Measurements from ENCODE around the gene SGTA. TPM values are rescaled to one million over a fixed set of nuclear protein-coding genes. Genes with fewer than 3 reads are reported as not detected.

Gene SGTA
- polyA plus RNA-seq, 3 donors: 21.6 to 35.4 (median 22.0) TPM

GRCh38 chr19:2827022-2827421 is 43.9 kb upstream of the SGTA start:
- H3K4me2 ChIP-seq (replicated peaks; ENCODE audit: extremely low read depth, low read length, poor library complexity, severe bottlenecking): no peak overlapping the region
- H3K9me3 ChIP-seq (replicated peaks in 1 of 2; ENCODE audit: control insufficient read depth in 1 of 2, insufficient read depth in 1 of 2, low read length in 2 of 2): peaks cover 43 to 59% of the 10 kb centered on the region in 2 donors
- intact Hi-C loops (cut with micrococcal nuclease): loop anchor here in 1 of 2 donors (10.0 kb wide), 1 partner anchor 358 kb away; the partner anchor contains the start of gene NCLN
- H3K4me3 Mint-ChIP-seq: no peak overlapping the region
- DNase-seq: no peak
- no peak for TF ChIP-seq CTCF (IDR thresholded peaks at IDR 0.05)
- H3K36me3 Mint-ChIP-seq: peaks cover 8 to 30% of the 10 kb centered on the region in 2 donors
- H3K9ac ChIP-seq (ENCODE audit: insufficient read depth, low read length, poor library complexity, severe bottlenecking): no peak overlapping the region
- H2AFZ ChIP-seq (ENCODE audit: insufficient read depth, low read depth, low read length, poor library complexity, severe bottlenecking): no peak overlapping the region
- H3K79me2 ChIP-seq (ENCODE audit: insufficient read depth, low read length): no peaks in the 10 kb centered on the region
- H3K27me3 Mint-ChIP-seq (ENCODE audit: low read depth in 3 of 3): peaks cover 1 to 3% (median 2%) of the 10 kb centered on the region in 3 donors
- H3K27ac ChIP-seq (ENCODE audit: low read depth in 1 of 2, low read length in 2 of 2): no peak overlapping the region
- no CpG with 5 or more reads among the region's 2 CpGs for WGBS (ENCODE audit: insufficient coverage)
- H3K4me1 ChIP-seq (ENCODE audit: control insufficient read depth in 1 of 2, insufficient read depth in 2 of 2, low read length in 2 of 2): no peaks in the 10 kb centered on the region
- no peak overlapping the region for H3K27ac Mint-ChIP-seq
- no peaks in the 10 kb centered on the region for H3K4me1 Mint-ChIP-seq
- no peaks in the 10 kb centered on the region for H3K27me3 ChIP-seq (ENCODE audit: control insufficient read depth in 2 of 2, insufficient read depth in 2 of 2, low read length in 2 of 2)
- peaks cover 0 to 12% of the 10 kb centered on the region in 2 donors for H3K36me3 ChIP-seq (replicated peaks in 1 of 2; ENCODE audit: control insufficient read depth in 1 of 2, insufficient read depth in 2 of 2, low read length in 2 of 2)
- peaks cover 26 to 74% (median 65%) of the 10 kb centered on the region in 7 donors for H3K9me3 Mint-ChIP-seq
- H4K20me1 ChIP-seq (ENCODE audit: insufficient read depth, low read length): no peaks in the 10 kb centered on the region
- no peak overlapping the region for H3K4me3 ChIP-seq (replicated peaks in 1 of 3; ENCODE audit: low read depth in 2 of 3, low read length in 3 of 3)

DNA sequence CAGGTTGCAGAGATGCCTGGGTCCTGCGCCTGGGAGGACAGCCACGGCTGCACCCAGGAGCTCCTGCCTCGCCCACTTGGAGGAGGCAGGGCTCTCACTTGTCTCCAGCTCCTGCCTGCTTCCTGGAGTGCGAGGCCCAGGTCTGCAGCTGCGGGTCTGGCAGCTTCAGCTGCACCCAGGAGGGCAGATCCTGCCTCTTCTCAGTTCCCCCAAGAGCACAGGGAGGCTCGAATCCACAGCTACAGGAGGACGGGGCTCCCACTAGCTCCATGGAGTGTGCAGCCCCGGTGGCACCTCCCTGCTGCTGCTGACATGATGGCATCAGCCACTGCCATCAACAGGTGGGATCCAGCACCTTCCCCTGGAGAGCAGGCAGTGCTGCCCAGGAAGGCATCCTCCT is 41.1 kb upstream of the SGTA start:
- WGBS (ENCODE audit: insufficient coverage): 90% methylated on average over 7 of the region's 8 CpGs
- peaks cover 22 to 30% of the 10 kb centered on the region in 2 donors for H3K9me3 ChIP-seq (replicated peaks in 1 of 2; ENCODE audit: control insufficient read depth in 1 of 2, insufficient read depth in 1 of 2, low read length in 2 of 2)
- H3K4me3 ChIP-seq (replicated peaks in 1 of 3; ENCODE audit: low read depth in 2 of 3, low read length in 3 of 3): no peak overlapping the region
- no peak overlapping the region for H3K27ac ChIP-seq (ENCODE audit: low read depth in 1 of 2, low read length in 2 of 2)
- no peak for TF ChIP-seq CTCF (IDR thresholded peaks at IDR 0.05)
- H3K9ac ChIP-seq (ENCODE audit: insufficient read depth, low read length, poor library complexity, severe bottlenecking): no peak overlapping the region
- no peak overlapping the region for H3K4me2 ChIP-seq (replicated peaks; ENCODE audit: extremely low read depth, low read length, poor library complexity, severe bottlenecking)
- H4K20me1 ChIP-seq (ENCODE audit: insufficient read depth, low read length): no peaks in the 10 kb centered on the region
- H3K4me1 ChIP-seq (ENCODE audit: control insufficient read depth in 1 of 2, insufficient read depth in 2 of 2, low read length in 2 of 2): peaks cover 5 to 6% of the 10 kb centered on the region in 2 donors
- Mint-ChIP-seq H3K27me3 (ENCODE audit: low read depth in 3 of 3) (peaks cover 0 to 4% (median 2%) of the 10 kb centered on the region in 3 donors), H3K36me3 (peaks cover 8 to 34% of the 10 kb centered on the region in 2 donors), H3K27ac (no peak overlapping the region), H3K9me3 (peaks cover 18 to 45% (median 41%) of the 10 kb centered on the region in 7 donors), H3K4me3 (no peak overlapping the region), H3K4me1 (peaks cover 9% of the 10 kb centered on the region)
- no peak overlapping the region for H2AFZ ChIP-seq (ENCODE audit: insufficient read depth, low read depth, low read length, poor library complexity, severe bottlenecking)
- no peaks in the 10 kb centered on the region for H3K27me3 ChIP-seq (ENCODE audit: control insufficient read depth in 2 of 2, insufficient read depth in 2 of 2, low read length in 2 of 2)
- H3K36me3 ChIP-seq (replicated peaks in 1 of 2; ENCODE audit: control insufficient read depth in 1 of 2, insufficient read depth in 2 of 2, low read length in 2 of 2): peaks cover 0 to 12% of the 10 kb centered on the region in 2 donors
- intact Hi-C loops (cut with micrococcal nuclease): loop anchor here in 1 of 2 donors (10.0 kb wide), 1 partner anchor 361 kb away; the partner anchor contains the start of gene NCLN
- DNase-seq: no peak
- H3K79me2 ChIP-seq (ENCODE audit: insufficient read depth, low read length): no peaks in the 10 kb centered on the region
